ENCODE data around the gene JAK1. TPM values are rescaled to one million over a fixed set of nuclear protein-coding genes. Genes with fewer than 3 reads are reported as not detected.

The JAK1 gene
- total RNA-seq, 2 donors from 2014 or later = 73.2 to 101 TPM

DNA sequence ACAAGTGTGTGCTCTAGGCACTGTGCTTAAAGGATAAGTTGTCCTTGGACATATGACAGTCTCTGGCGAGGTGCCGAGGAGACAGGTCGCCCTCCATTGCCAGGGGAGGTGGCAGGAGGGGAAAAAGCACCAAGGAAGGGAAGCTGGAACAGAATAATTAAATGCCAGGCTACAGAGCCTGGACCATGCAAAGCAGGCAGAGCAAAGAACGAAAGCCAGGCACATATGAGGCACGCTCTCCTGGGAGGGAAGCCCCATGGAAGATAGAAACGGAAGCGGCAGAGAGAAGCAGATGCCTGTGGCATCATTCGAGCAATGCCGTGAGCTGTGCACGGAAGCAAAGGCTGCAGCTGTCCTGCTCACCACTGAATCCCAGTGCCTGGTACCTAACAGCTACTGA lies 91.2 kb downstream of the JAK1 start:
- TF ChIP-seq, protein P1, sequence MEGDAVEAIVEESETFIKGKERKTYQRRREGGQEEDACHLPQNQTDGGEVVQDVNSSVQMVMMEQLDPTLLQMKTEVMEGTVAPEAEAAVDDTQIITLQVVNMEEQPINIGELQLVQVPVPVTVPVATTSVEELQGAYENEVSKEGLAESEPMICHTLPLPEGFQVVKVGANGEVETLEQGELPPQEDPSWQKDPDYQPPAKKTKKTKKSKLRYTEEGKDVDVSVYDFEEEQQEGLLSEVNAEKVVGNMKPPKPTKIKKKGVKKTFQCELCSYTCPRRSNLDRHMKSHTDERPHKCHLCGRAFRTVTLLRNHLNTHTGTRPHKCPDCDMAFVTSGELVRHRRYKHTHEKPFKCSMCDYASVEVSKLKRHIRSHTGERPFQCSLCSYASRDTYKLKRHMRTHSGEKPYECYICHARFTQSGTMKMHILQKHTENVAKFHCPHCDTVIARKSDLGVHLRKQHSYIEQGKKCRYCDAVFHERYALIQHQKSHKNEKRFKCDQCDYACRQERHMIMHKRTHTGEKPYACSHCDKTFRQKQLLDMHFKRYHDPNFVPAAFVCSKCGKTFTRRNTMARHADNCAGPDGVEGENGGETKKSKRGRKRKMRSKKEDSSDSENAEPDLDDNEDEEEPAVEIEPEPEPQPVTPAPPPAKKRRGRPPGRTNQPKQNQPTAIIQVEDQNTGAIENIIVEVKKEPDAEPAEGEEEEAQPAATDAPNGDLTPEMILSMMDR (IDR thresholded peaks at IDR 0.05) = no peak

GRCh38 chr1:64874666-64875065 lies 91.7 kb downstream of the JAK1 start:
- no peaks in the 10 kb centered on the region for H3K4me1 ChIP-seq
- no peak for DNase-seq
- no peak overlapping the region for H3K27ac ChIP-seq
- TF ChIP-seq, protein P1 (IDR thresholded peaks at IDR 0.05) = no peak
- H3K36me3 ChIP-seq = peaks cover 5% of the 10 kb centered on the region
- H3K9me3 ChIP-seq = no peaks in the 10 kb centered on the region
- no peak overlapping the region for H3K9ac ChIP-seq (ENCODE audit: low read depth in 2 of 2, low read length in 2 of 2)
- no peaks in the 10 kb centered on the region for H3K27me3 ChIP-seq
- intact Hi-C loops (cut with DNase I) = no loop called here
- H3K4me3 ChIP-seq = no peak overlapping the region

More for the DNA sequence above, 91.2 kb downstream of the JAK1 start:
- intact Hi-C loops (cut with DNase I) = no loop called here
- Histone ChIP-seq H3K36me3 (peaks cover 5% of the 10 kb centered on the region), H3K4me1 (no peaks in the 10 kb centered on the region), H3K27ac (no peak overlapping the region), H3K9me3 (no peaks in the 10 kb centered on the region), H3K27me3 (no peaks in the 10 kb centered on the region), H3K9ac (ENCODE audit: low read depth in 2 of 2, low read length in 2 of 2) (no peak overlapping the region), H3K4me3 (no peak overlapping the region)
- no peak for DNase-seq

- Histone ChIP-seq H3K4me1 (no peaks in the 10 kb centered on the region), H3K9me3 (no peaks in the 10 kb centered on the region), H3K36me3 (peaks cover 10% of the 10 kb centered on the region), H3K9ac (ENCODE audit: low read depth in 2 of 2, low read length in 2 of 2) (no peak overlapping the region), H3K27me3 (no peaks in the 10 kb centered on the region), H3K4me3 (no peak overlapping the region), H3K27ac (no peak overlapping the region)
- TF ChIP-seq, protein P1 (IDR thresholded peaks at IDR 0.05) = no peak
- no peak for DNase-seq
- intact Hi-C loops (cut with DNase I) = no loop called here
Measured at GRCh38 chr1:64873576-64873975, 92.8 kb downstream of the JAK1 start.

DNA sequence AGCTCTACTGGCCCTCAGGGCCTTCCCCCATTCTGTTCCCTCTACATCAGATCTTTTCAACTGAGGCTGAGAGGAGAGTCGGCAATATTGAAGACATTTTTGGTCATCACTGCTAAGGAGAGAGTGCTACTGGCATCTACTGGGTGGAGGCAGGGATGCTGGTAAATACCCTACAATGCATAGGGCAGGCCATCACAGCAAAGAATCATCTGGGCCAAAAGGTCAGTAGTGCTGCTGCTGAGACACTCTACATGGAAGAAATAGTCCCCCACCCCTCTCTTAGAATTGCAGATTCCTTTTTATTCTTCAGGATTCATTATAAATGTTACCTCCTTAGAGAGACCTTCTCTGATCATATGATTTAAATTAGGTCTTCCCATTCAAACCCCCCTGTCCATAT lies 94.3 kb downstream of the JAK1 start:
- TF ChIP-seq, protein P1 (IDR thresholded peaks at IDR 0.05) = no peak
- Histone ChIP-seq H3K9ac (ENCODE audit: low read depth in 2 of 2, low read length in 2 of 2) (no peak overlapping the region), H3K27me3 (no peaks in the 10 kb centered on the region), H3K4me3 (no peak overlapping the region), H3K36me3 (peaks cover 10% of the 10 kb centered on the region), H3K27ac (no peak overlapping the region), H3K9me3 (no peaks in the 10 kb centered on the region), H3K4me1 (no peaks in the 10 kb centered on the region)
- intact Hi-C loops (cut with DNase I) = no loop called here
- DNase-seq = no peak

GRCh38 chr1:64871256-64871655 lies 95.1 kb downstream of the JAK1 start:
- TF ChIP-seq, protein P1 (IDR thresholded peaks at IDR 0.05) = no peak
- H3K36me3 ChIP-seq = peaks cover 10% of the 10 kb centered on the region

DNA sequence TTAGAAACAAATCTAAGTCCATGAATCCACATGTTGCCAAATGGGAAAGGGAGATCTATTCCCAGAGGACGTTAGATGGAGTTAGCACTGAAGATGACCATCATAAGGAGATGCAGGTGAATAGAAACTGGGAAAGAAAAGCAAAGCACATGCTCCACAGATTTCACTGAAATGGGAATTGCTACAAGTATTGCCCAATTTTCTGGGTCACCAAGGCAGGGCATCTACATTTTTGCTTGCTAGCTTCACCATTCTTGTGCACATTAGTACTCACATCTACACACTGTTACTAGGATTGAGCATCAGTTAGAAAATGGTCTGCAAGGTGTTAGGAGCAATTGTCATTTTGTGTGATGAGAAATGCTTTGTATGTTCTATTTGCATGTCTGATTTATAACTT lies 99.1 kb downstream of the JAK1 start:
- Histone ChIP-seq H3K9me3 (no peaks in the 10 kb centered on the region), H3K27ac (no peak overlapping the region), H3K27me3 (no peaks in the 10 kb centered on the region), H3K36me3 (peaks cover 4% of the 10 kb centered on the region), H3K9ac (ENCODE audit: low read depth in 2 of 2, low read length in 2 of 2) (no peak overlapping the region), H3K4me3 (no peak overlapping the region), H3K4me1 (no peaks in the 10 kb centered on the region)
- DNase-seq = no peak
- intact Hi-C loops (cut with DNase I) = no loop called here
- TF ChIP-seq, protein P1 (IDR thresholded peaks at IDR 0.05) = no peak

More at GRCh38 chr1:64871256-64871655, 95.1 kb downstream of the JAK1 start:
- no peak for DNase-seq
- H3K9me3 ChIP-seq = no peaks in the 10 kb centered on the region
- no peaks in the 10 kb centered on the region for H3K27me3 ChIP-seq
- no peaks in the 10 kb centered on the region for H3K4me1 ChIP-seq
- no peak overlapping the region for H3K4me3 ChIP-seq
- intact Hi-C loops (cut with DNase I) = no loop called here
- no peak overlapping the region for H3K9ac ChIP-seq (ENCODE audit: low read depth in 2 of 2, low read length in 2 of 2)
- H3K27ac ChIP-seq = no peak overlapping the region

All from colonic mucosa (tissue), 4 donors.